Thyroid gland (tissue), 4 donors: ENCODE data around the gene DCTN3.

Experiments
- CTCF ChIP-seq, 6 experiments: fragments of 200-600 bp in 3 of 6; fragments of 450-650 bp in 3 of 6; sonication (generic) in 3 of 6; IDR thresholded peaks; one replicate each; pipeline ENCODE4 v1.5.1; 2016 to 2019; ENCODE audit warnings: antibody characterized with exemption in 6 of 6, mild to moderate bottlenecking in 2 of 6, inconsistent platforms in 1 of 6, moderate library complexity in 1 of 6
- POLR2A ChIP-seq, 2 donors: fragments of 450-650 bp; IDR thresholded peaks; one replicate each; pipeline ENCODE4 v1.6.1; 2017; ENCODE audit warnings: antibody characterized with exemption in 2 of 2, mild to moderate bottlenecking in 2 of 2, moderate library complexity in 1 of 2

- TF ChIP-seq POLR2A (IDR thresholded peaks at IDR 0.05): no peak
- no peak for TF ChIP-seq CTCF (IDR thresholded peaks at IDR 0.05)
These were observed 16.6 kb upstream of the DCTN3 start for GRCh38 chr9:34636791-34637355.
